HepG2 (cell line): ENCODE measurements around the gene TMEM220. TPM values are rescaled to one million over a fixed set of nuclear protein-coding genes. Genes with fewer than 3 reads are reported as not detected.
A peak's percentile ranks its signal among the peaks of the same experiment; 100 is the strongest.

Experiments
- ASH2L ChIP-seq: fragments of 300-600, 200-600 bp; sonication (generic); IDR thresholded peaks from 2 replicates; pipeline ENCODE4 v1.7.0; 2017; ENCODE audit warnings: low read depth, mild to moderate bottlenecking, moderate library complexity, mixed read lengths, low read length; ENCODE audit not compliant: insufficient read length
- CHD2 ChIP-seq: IDR thresholded peaks from 2 replicates; pipeline ENCODE4 v1.6.1; 2011; ENCODE audit warnings: low read depth, low read length, improper control_type of control experiment
- DMTF1 ChIP-seq: sonication (generic); formaldehyde crosslinking; IDR thresholded peaks from 2 replicates; pipeline ENCODE4 v1.4.0; 2020; ENCODE audit warnings: mild to moderate bottlenecking, missing genetic modification reagents
- ESRRA ChIP-seq: sonication (generic); formaldehyde crosslinking; IDR thresholded peaks from 2 replicates; pipeline ENCODE4 v1.5.1; 2020; ENCODE audit warnings: mild to moderate bottlenecking, low read depth, missing genetic modification reagents
- GATAD2A ChIP-seq: IDR thresholded peaks from 2 replicates; pipeline ENCODE4 v1.6.1; 2016
- KDM6A ChIP-seq: IDR thresholded peaks from 2 replicates; pipeline ENCODE4 v1.6.1; 2016; ENCODE audit warnings: low read depth
- MXD4 ChIP-seq: IDR thresholded peaks from 2 replicates; pipeline ENCODE4 v1.6.1; 2016; ENCODE audit warnings: mild to moderate bottlenecking, missing biosample characterization, missing genetic modification reagents
- NR3C1 ChIP-seq: sonication (generic); formaldehyde crosslinking; IDR thresholded peaks from 2 replicates; pipeline ENCODE4 v1.4.0; 2020; ENCODE audit warnings: missing genetic modification reagents
- STAT6 ChIP-seq: sonication (generic); formaldehyde crosslinking; IDR thresholded peaks from 2 replicates; pipeline ENCODE4 v1.4.0; 2020; ENCODE audit warnings: missing genetic modification reagents, mild to moderate bottlenecking, borderline replicate concordance
- TEAD2 ChIP-seq: sonication (generic); formaldehyde crosslinking; IDR thresholded peaks from 2 replicates; pipeline ENCODE4 v1.9.0; 2021; ENCODE audit warnings: missing genetic modification reagents
- ZBED4 ChIP-seq: sonication (generic); formaldehyde crosslinking; IDR thresholded peaks from 2 replicates; pipeline ENCODE4 v1.4.0; 2020; ENCODE audit warnings: missing genetic modification reagents, borderline replicate concordance
- ZBTB34 ChIP-seq: sonication (generic); formaldehyde crosslinking; IDR thresholded peaks from 2 replicates; pipeline ENCODE4 v1.8.0; 2022; ENCODE audit warnings: mild to moderate bottlenecking, missing genetic modification reagents
- ZFP41 ChIP-seq: sonication (generic); formaldehyde crosslinking; IDR thresholded peaks from 2 replicates; pipeline ENCODE4 v1.4.0; 2020; ENCODE audit warnings: mild to moderate bottlenecking, missing genetic modification reagents, borderline replicate concordance
- ZFP82 ChIP-seq: sonication (generic); formaldehyde crosslinking; IDR thresholded peaks from 2 replicates; pipeline ENCODE4 v1.5.1; 2020; ENCODE audit warnings: mild to moderate bottlenecking, missing genetic modification reagents, borderline replicate concordance
- ZNF224 ChIP-seq: sonication (generic); formaldehyde crosslinking; IDR thresholded peaks from 2 replicates; pipeline ENCODE4 v1.5.0; 2020; ENCODE audit warnings: mild to moderate bottlenecking, missing genetic modification reagents
- ZNF326 ChIP-seq: sonication (generic); formaldehyde crosslinking; IDR thresholded peaks from 2 replicates; pipeline ENCODE4 v1.4.0; 2020; ENCODE audit warnings: missing genetic modification reagents, borderline replicate concordance
- ZNF354B ChIP-seq: sonication (generic); formaldehyde crosslinking; IDR thresholded peaks from 2 replicates; pipeline ENCODE4 v1.8.0; 2022; ENCODE audit warnings: mild to moderate bottlenecking, missing genetic modification reagents
- polyA plus RNA-seq, 8 experiments: library from polyadenylated mRNA; depleted of rRNA in 3 of 8; stranded (reverse) in 7 of 8; unstranded in 1 of 8; fragments of >200 nt; fragmentation: Illumina TruSeq in 4 of 8; extraction: Trizol in 4 of 8; gene quantifications; 2 replicates each; pipeline versions ENCODE4 v1.2.1 to v1.2.3, GENCODE V29; 2011 to 2016; ENCODE audit warnings: low read depth in 4 of 8, missing spikeins in 1 of 8, mixed read lengths in 1 of 8; ENCODE audit not compliant: insufficient read depth in 1 of 8
- total RNA-seq, 5 experiments: library from RNA; depleted of rRNA; stranded (reverse); fragments of >200 nt; fragmentation: Illumina TruSeq; extraction: Trizol; gene quantifications; 2 replicates each; pipeline ENCODE4 v1.2.3, GENCODE V29; 2016; ENCODE audit warnings: low read depth in 1 of 5
- TF ChIP-seq, protein P1 (sequence below): sonication (generic); formaldehyde crosslinking; IDR thresholded peaks from 2 replicates; pipeline ENCODE4 v1.4.0; 2020; ENCODE audit warnings: missing genetic modification reagents

Gene TMEM220
- total and polyA plus RNA-seq, 2 of the 13 experiments (the other 11 are each of a cell fraction or from before 2014, with no cell fraction given) = 1.3 to 2.2 TPM

DNA sequence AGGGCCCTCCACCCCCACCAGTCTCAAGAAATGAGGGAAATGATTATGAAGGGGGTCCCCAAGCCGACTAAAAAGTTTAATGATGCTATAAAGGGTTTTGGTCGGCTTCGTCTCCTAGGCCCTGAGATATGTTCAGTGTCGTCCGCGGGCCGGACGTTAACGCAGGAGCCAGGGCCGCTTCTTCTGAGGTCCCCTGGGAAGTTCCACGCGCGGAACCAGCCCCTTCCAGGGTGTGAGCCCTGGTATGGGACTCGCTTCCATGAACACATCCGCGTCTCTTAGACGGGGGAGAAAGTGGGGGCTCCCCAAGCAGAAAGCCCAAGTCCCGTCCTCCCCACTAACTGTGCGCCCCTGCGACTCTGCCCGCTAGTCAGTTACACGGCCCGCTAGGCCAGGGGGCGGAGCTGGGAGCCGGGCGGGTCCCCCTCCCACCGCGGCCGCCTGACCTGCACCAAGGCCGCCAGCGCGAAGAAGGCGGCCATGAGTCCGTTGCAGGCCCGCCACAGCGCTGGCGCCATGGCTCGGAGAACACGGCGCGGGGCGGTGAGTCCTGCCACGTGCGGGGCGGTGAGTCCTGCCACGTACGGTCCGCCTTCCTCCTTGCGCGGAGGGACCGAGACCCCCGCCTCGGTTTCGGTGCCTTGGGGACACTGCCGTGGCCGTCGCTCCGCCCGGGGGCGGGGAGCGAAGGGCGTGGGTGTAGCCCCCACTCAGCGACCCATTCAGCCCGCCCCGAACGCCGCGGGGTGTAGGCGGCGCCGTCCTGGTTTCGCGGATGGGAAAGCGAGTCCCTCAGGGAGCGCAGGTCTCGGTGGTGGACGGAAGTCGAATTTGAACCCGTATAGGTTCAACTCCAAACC lies at the start of gene TMEM220 (continued):
- TF ChIP-seq STAT6 (CRISPR knock-in tag) (no peak), MXD4 (peak; percentile 64; the same call in 1 of the 2 replicates), ZNF354B (no peak), DMTF1 (CRISPR knock-in tag) (no peak), TEAD2 (CRISPR knock-in tag) (no peak), ZFP41 (CRISPR knock-in tag) (no peak), NR3C1 (CRISPR knock-in tag) (no peak), ESRRA (CRISPR knock-in tag) (no peak), KDM6A (CRISPR knock-in tag) (no peak), ASH2L (no peak), ZBTB34 (CRISPR knock-in tag) (no peak), ZNF224 (CRISPR knock-in tag) (no peak), GATAD2A (no peak), ZNF326 (CRISPR knock-in tag) (no peak), CHD2 (no peak), ZBED4 (CRISPR knock-in tag) (peak; percentile 70; the same call in 1 of the 2 replicates), ZFP82 (CRISPR knock-in tag) (no peak)
- TF ChIP-seq, protein P1, sequence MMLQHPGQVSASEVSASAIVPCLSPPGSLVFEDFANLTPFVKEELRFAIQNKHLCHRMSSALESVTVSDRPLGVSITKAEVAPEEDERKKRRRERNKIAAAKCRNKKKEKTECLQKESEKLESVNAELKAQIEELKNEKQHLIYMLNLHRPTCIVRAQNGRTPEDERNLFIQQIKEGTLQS (CRISPR knock-in tag) = peak; percentile 54; the same call in 1 of the 2 replicates
